GM12878 (cell line): Measurements from ENCODE around the gene OR13C3. TPM values are rescaled to one million over a fixed set of nuclear protein-coding genes. Genes with fewer than 3 reads are reported as not detected.

Experiments
- ATAC-seq: fragments of 200-7000 bp; cut with Tn5 transposase; 3 replicates; pipeline ENCODE4 v1.9.1; 2020; ENCODE audit warnings: mild to moderate bottlenecking, moderate library complexity
- BruUV-seq: library from RNA; stranded (reverse); fragments of 400-500 nt; replicated peaks from 2 replicates; lab custom pipeline; 2021; lab: Mats Ljungman, UMichigan
- CTCF ChIA-PET: fragments of 300-600 bp; sonication (Branson Sonifier 250); formaldehyde crosslinking; extraction: SDS; loops from one replicate; lab custom pipeline; 2021; ENCODE audit warnings: inconsistent platforms; lab: Yijun Ruan, JAX
- POLR2A ChIA-PET: fragments of 350-600 bp; formaldehyde crosslinking; extraction: SDS; loops from one replicate; lab custom pipeline; 2021; ENCODE audit warnings: inconsistent platforms; lab: Charles Lee
- RAD21 ChIA-PET: fragments of 300-600 bp; sonication (Branson Sonifier 250); formaldehyde crosslinking; loops from one replicate; lab custom pipeline; 2023; ENCODE audit warnings: antibody characterized with exemption; ENCODE audit not compliant: unreplicated experiment; lab: Charles Lee
- SMC1A ChIA-PET: fragments of 300-600 bp; sonication (Branson Sonifier 250); formaldehyde crosslinking; loops from one replicate; lab custom pipeline; 2023; ENCODE audit not compliant: unreplicated experiment, uncharacterized antibody; lab: Charles Lee
- DNase-seq: peaks from one replicate; pipeline ENCODE4 v3.0.0-alpha.2; 2011; ENCODE audit warnings: low read depth, low spot score
- FAIRE-seq: peaks from 3 replicates; lab custom pipeline; 2011; peaks lifted over from hg19 to GRCh38; lab: Jason Lieb, UNC
- H2AFZ ChIP-seq: 2 replicates; pipeline ENCODE4 v1.6.0; 2011; ENCODE audit warnings: low read depth, low read length, control low read depth; ENCODE audit not compliant: control insufficient read depth
- H3K27ac ChIP-seq: 2 replicates; pipeline ENCODE4 v1.5.1; 2011; ENCODE audit warnings: control low read depth; ENCODE audit not compliant: control insufficient read depth, insufficient read depth
- H3K27me3 ChIP-seq, 2 experiments: replicated peaks in 1 of 2; 2 replicates each; pipeline versions ENCODE4 v1.6.0 to v1.6.1; 2011; ENCODE audit warnings: low read length in 1 of 2; ENCODE audit not compliant: control insufficient read depth in 2 of 2, insufficient read depth in 2 of 2
- H3K36me3 ChIP-seq, 2 experiments: 2 replicates each; pipeline ENCODE4 v1.5.1; 2011; ENCODE audit warnings: low read length in 1 of 2; ENCODE audit not compliant: control insufficient read depth in 2 of 2, insufficient read depth in 2 of 2
- H3K4me1 ChIP-seq: 2 replicates; pipeline ENCODE4 v1.6.1; 2011; ENCODE audit warnings: mild to moderate bottlenecking, low read length, moderate library complexity, mixed read lengths; ENCODE audit not compliant: control insufficient read depth, insufficient read depth
- H3K4me2 ChIP-seq: 2 replicates; pipeline ENCODE4 v1.6.0; 2011; ENCODE audit warnings: control low read depth; ENCODE audit not compliant: control insufficient read depth, insufficient read depth
- H3K4me3 ChIP-seq: fragments of 200-600 bp; sonication (generic); 2 replicates; pipeline ENCODE4 v1.5.1; 2016
- H3K79me2 ChIP-seq: 2 replicates; pipeline ENCODE4 v1.6.0; 2011; ENCODE audit warnings: low read length; ENCODE audit not compliant: control insufficient read depth, insufficient read depth
- H3K9ac ChIP-seq: 2 replicates; pipeline ENCODE4 v1.8.0; 2011; ENCODE audit warnings: low read length, control low read depth, mixed read lengths; ENCODE audit not compliant: control insufficient read depth, insufficient read depth
- H3K9me3 ChIP-seq: replicated peaks from 3 replicates; pipeline ENCODE4 v1.5.1; 2011; ENCODE audit warnings: mild to moderate bottlenecking, low read length; ENCODE audit not compliant: control insufficient read depth, insufficient read depth
- H4K20me1 ChIP-seq: 2 replicates; pipeline ENCODE4 v1.6.0; 2011; ENCODE audit not compliant: control insufficient read depth, insufficient read depth
- IRF4 ChIP-seq: IDR thresholded peaks from 2 replicates; pipeline ENCODE4 v1.6.1; 2011; ENCODE audit warnings: low read depth, low read length
- ZNF274 ChIP-seq: IDR thresholded peaks from one replicate; pipeline ENCODE4 v1.8.0; 2011; ENCODE audit not compliant: insufficient read length, insufficient read depth
- WGBS: methylation state at CpG from one replicate; pipeline ENCODE4 v1.1.6; 2016; ENCODE audit warnings: low lambda C conversion rate; ENCODE audit not compliant: insufficient replicate concordance, insufficient coverage; ENCODE audit errors: missing lambda C conversion rate; 5-methylcytosine and 5-hydroxymethylcytosine counted together
- in situ Hi-C: fragments of 300-500 bp; cut with MboI; formaldehyde crosslinking; loops from 9 replicates; pipeline ENCODE4 v1.14.3; 2018; ENCODE audit warnings: mixed read lengths
- intact Hi-C: fragments of 100-400 bp; cut with micrococcal nuclease; formaldehyde crosslinking; loops from one replicate; pipeline ENCODE4 v1.14.2; 2022; ENCODE audit not compliant: unreplicated experiment
- polyA plus RNA-seq, 11 experiments: library from polyadenylated mRNA; depleted of rRNA in 4 of 11; unstranded in 6 of 11; stranded (reverse) in 5 of 11; fragments of >200 nt; fragmentation: Nextera tagmentation in 4 of 11; fragmentation: Illumina TruSeq in 1 of 11; extraction: Ambion mirVana in 4 of 11; extraction: Trizol in 1 of 11; gene quantifications; 1 replicate in 1 of 11; 2 replicates in 10 of 11; pipeline versions ENCODE4 v1.2.1 to v1.2.3, GENCODE V29; 2011 to 2016; ENCODE audit warnings: inconsistent platforms in 2 of 11, missing spikeins in 2 of 11, low read depth in 1 of 11
- total RNA-seq, 4 experiments: library from RNA; depleted of rRNA in 3 of 4; stranded (reverse); fragments of >200 nt in 3 of 4; fragmentation: Illumina TruSeq in 1 of 4; extraction: Trizol in 1 of 4; gene quantifications; 2 replicates each; pipeline versions ENCODE4 v1.2.1 to v1.2.3, GENCODE V29; 2013 to 2021
- TF ChIP-seq, protein P1 (sequence below): fragments of 450-650 bp; formaldehyde crosslinking; IDR thresholded peaks from 2 replicates; pipeline ENCODE4 v1.5.0; 2022; ENCODE audit warnings: mild to moderate bottlenecking, missing genetic modification characterization

The OR13C3 gene
- total and polyA plus RNA-seq, 10 of the 15 experiments (the other 5 are each of a cell fraction or from before 2014, with no cell fraction given): 0.87 TPM; not detected in 9

DNA sequence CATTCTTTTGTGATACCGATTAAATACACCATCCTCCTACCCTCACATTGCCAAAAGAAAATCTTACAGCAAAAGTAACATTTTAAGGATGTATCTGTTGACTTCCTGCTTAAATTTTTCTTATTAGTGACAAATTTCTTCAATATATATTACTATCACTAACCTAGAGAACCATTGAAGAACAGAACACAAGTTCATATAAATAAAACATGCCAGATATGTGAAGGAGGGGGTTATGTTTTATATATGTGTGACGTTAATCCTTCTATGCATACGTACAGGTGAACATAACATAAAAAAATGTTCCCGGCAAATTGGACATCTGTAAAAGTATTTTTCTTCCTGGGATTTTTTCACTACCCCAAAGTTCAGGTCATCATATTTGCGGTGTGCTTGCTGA lies 32.7 kb downstream of the OR13C3 start, which contains the start of gene OR13F1:
Gene OR13F1, plus strand, starts transcription at position 301 of the 400 bp plus-strand sequence. Its CDS starts 0 bp downstream, at position 301.
- Histone ChIP-seq H3K4me1 (no peaks in the 10 kb centered on the region), H3K27me3 (no peaks in the 10 kb centered on the region), H3K27ac (no peak within 1 kb of the TSS), H3K4me3 (no peak within 1 kb of the TSS), H2AFZ (no peak within 1 kb of the TSS), H3K9me3 (no peaks in the 10 kb centered on the region), H3K79me2 (no peaks in the 10 kb centered on the region), H4K20me1 (no peaks in the 10 kb centered on the region), H3K9ac (no peak within 1 kb of the TSS), H3K36me3 (no peaks in the 10 kb centered on the region), H3K4me2 (no peak within 1 kb of the TSS)
- no peak for TF ChIP-seq ZNF274
- CTCF ChIA-PET: no interaction called here
- RAD21 ChIA-PET: no interaction called here
- FAIRE-seq (no peak), ATAC-seq (no peak), DNase-seq (no peak)
- intact Hi-C loops (no loop called here), in situ Hi-C loops (no loop called here)
- POLR2A ChIA-PET: no interaction called here
- SMC1A ChIA-PET: no interaction called here
- 55% methylated on average over 5 of the region's 5 CpGs for WGBS
- no TSS peak for BruUV-seq

DNA sequence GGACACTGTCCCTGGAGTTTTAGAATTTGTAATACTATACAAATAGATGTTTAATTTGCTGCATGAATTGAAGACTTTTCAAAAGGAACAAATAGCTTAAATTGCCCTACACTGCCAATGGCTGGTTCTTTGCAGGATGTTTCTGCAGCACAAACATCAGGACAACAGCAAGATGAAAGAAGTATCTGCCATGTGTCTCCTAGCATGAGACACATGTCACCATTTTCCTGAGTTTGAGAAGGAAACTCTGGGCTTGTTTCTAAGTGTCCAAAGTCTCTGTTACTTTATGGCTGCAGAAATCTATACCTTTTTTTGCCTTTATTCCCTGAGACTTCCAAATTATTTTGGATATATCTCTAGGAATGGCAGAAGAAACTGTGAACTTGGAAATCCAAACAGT lies 33.2 kb downstream of the OR13C3 start:
- Histone ChIP-seq H3K79me2 (no peaks in the 10 kb centered on the region), H2AFZ (no peak overlapping the region), H3K27ac (no peak overlapping the region), H3K4me1 (no peaks in the 10 kb centered on the region), H3K9ac (no peak overlapping the region), H3K4me3 (no peak overlapping the region), H3K9me3 (no peaks in the 10 kb centered on the region), H3K4me2 (no peak overlapping the region), H3K27me3 (no peaks in the 10 kb centered on the region), H4K20me1 (no peaks in the 10 kb centered on the region), H3K36me3 (no peaks in the 10 kb centered on the region)
- DNase-seq (no peak), FAIRE-seq (no peak), ATAC-seq (no peak)
- intact Hi-C loops: no loop called here
- ChIA-PET POLR2A (no interaction called here), SMC1A (no interaction called here), CTCF (no interaction called here), RAD21 (no interaction called here)
- no TSS peak for BruUV-seq
- in situ Hi-C loops: no loop called here
- TF ChIP-seq, protein P1, sequence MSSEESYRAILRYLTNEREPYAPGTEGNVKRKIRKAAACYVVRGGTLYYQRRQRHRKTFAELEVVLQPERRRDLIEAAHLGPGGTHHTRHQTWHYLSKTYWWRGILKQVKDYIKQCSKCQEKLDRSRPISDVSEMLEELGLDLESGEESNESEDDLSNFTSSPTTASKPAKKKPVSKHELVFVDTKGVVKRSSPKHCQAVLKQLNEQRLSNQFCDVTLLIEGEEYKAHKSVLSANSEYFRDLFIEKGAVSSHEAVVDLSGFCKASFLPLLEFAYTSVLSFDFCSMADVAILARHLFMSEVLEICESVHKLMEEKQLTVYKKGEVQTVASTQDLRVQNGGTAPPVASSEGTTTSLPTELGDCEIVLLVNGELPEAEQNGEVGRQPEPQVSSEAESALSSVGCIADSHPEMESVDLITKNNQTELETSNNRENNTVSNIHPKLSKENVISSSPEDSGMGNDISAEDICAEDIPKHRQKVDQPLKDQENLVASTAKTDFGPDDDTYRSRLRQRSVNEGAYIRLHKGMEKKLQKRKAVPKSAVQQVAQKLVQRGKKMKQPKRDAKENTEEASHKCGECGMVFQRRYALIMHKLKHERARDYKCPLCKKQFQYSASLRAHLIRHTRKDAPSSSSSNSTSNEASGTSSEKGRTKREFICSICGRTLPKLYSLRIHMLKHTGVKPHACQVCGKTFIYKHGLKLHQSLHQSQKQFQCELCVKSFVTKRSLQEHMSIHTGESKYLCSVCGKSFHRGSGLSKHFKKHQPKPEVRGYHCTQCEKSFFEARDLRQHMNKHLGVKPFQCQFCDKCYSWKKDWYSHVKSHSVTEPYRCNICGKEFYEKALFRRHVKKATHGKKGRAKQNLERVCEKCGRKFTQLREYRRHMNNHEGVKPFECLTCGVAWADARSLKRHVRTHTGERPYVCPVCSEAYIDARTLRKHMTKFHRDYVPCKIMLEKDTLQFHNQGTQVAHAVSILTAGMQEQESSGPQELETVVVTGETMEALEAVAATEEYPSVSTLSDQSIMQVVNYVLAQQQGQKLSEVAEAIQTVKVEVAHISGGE: no peak
- TF ChIP-seq IRF4: no peak
